ENCODE measurements around the gene POR. TPM values are rescaled to one million over a fixed set of nuclear protein-coding genes. Genes with fewer than 3 reads are reported as not detected.
A peak's percentile ranks its signal among the peaks of the same experiment; 100 is the strongest.

Gene POR
- total RNA-seq, 1 donor from 2014 or later: 741 TPM

DNA sequence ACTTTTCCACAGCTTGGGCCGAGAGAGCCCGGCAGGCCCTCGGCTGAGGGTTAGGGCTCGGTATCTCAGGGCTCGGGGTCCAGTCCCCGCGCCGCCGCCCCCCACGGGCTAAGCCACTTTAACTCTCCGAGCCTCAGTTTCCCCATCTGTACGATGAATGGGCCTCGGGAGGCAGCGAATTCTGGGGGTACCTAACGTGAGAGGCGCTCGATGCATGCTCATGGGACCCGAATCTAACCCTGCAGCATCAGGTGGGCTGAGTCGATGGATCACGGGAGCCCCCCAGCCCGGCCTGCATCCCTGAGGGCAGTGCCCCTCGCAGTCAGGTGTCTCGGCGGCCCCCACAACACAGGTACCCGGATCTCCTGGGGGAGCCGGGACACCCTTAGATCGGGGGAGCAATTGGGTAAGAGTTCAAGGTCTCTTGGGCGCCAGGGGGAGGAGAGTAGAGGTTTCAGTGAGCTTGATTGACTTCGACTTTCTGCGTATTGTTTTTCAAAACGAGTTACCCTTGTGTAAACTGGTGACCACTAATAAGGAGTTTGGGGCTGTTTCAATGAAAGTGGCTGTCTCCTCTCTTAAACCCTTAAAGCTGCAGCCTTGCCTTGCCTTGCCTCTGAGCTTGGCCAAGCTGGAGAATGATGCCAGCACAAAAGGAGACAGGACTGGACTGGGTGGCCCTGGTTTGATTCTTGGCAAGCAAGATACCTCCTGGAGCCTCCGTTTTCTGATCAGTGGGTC is 631 bp downstream of the POR start:
- ATAC-seq (peak; percentile 9), DNase-seq (ENCODE audit: low spot score) (no peak)

DNA sequence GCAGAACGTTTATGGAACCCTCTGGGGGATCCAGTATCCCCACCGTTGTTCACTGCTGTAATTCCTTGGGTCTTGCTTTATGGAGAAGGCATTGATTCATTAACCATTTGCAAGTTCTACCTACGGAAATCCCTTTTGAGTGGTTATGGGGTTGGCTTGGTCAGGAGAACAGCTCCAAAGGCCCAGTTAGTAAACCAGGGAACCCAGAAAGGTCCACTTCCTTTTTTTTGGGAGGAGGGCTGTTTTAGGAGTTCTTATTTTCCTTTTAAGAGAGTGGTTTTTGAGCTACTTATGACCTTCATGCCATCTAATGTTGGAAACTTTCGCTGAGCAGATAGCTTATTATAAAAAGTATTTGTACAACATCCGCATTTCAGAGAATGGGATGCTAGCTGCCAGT is 1.3 kb downstream of the POR start:
- ATAC-seq (no peak), DNase-seq (ENCODE audit: low spot score) (no peak)

DNA sequence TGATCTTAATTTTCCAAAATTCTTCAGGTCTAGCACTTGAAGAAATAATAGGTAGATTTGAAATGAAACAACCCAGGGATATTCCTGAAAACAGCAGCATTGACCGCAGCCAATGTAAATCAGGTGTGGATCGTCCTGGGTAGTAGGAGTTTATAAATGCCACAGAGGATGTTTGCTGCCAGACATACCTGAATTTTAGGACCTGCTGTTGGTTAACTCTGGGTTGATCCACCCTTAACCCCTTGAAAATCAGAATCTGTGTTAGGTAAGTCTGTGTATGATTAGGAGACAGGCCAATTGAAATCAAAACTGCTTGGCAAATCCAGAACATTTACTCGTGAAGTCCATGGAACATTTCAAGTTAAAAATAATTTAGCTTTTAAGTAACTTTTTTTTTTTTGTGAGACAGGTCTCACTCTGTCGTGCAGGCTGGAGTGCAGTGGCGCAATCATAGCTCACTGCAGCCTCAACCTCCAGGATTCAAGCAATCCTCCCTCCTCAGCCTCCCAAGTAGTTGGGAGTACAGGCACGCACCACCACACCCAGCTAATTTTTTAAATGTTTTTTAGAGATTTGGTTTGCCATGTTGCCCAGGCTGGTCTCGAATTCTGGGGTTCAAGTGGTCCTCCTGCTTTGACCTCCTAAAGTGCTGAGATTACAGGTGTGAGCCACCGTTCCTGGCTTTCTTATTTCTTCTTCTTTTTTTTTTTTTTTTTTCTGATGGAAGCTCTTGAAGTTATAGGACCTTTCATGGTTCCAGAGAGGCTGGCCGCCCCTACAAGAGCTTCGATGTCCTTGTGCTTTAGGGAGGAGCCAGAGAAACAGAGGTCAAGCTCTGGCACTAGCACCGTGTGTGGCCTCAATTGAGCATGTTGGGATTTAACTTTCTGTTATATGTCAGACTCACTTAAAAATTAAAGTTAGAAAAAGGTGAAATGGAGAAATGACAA is 2.0 kb downstream of the POR start:
- ATAC-seq (peak; percentile 31), DNase-seq (ENCODE audit: low spot score) (no peak)

DNA sequence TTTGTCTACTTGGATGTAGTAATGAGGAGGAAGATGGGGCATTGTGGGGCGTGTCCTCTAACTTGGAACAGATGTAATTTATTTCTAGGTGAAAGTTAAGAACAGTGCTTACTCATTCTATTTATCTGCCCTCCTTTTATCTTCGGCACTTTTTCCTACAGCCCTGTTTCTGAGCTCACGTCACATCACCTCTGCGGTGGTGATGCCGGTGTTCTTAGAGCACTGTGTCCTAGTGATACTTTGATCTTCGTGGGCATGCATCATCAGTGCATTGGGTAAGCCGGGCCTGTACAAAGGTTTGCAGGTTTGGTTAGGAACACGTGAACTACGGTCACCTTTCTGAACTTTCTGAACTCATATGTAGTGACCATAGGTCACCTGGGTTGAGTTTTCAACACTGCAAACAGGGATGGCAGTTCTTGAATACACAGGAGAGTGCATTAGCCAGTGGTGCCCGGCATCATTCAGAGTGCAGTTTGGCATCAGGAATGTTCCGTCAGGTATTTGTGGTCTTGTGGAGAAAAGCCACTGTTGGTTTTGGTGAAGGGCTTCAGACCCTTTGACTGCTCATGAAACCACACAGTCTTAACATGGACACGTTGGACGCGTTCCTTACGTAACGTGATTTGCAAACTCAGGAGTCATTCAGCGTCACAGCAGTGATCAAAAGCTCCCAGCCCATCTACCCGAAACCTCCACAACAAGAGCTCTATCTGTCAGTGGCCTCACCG is 5.6 kb downstream of the POR start:
- DNase-seq (ENCODE audit: low spot score) (peak; percentile 94), ATAC-seq (peak; percentile 56)

DNA sequence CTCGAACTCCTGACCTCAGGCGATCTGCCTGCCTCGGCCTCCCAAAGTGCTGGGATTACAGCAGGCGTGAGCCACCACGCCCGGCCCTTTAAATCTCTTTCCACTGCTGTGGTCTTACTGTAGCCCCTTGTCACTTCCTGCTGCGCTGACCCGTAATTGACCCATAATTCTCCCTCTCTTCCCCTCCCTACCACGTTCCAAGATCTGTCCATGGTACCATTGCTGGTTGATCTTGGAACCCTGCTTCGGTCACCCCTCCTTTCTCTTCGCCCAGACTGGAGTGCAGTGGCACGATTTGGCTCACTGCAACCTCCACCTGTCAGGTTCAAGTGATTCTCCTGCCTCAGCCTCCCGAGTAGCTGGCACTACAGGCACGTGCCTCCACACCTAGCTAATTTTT is 6.5 kb downstream of the POR start:
- ATAC-seq: no peak

DNA sequence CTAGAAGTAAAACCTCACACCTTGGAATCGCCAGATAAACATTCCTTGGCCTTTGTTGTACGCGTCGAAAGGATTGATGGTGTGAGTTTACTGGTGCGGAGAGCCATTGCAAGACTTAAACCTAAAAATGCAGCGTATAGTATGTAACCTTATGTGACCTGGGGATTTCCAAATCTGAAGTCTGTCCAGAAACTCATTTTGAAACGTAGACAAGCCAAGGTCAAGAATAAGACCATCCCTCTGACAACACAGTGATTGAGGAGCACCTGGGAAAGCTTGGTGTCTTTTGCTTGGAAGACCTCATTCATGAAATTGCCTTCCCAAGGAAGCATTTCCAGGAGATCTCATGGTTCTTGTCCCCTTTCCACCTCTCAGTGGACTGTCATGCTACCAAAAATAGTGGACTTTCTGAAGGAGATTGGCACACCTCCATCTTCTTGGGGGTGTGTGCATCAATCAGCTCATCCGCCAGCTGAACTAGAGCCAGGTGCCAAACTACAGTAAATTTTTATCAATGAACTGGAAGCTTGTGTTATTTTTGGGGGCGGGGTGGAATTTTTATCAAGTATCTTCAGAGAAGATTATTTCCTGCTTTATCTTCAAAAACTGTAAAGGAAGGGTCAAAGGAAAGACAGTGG is 8.1 kb downstream of the POR start:
- DNase-seq (ENCODE audit: low spot score) (no peak), ATAC-seq (no peak)

More for the DNA sequence above, 6.5 kb downstream of the POR start:
- no peak for DNase-seq (ENCODE audit: low spot score)

DNA sequence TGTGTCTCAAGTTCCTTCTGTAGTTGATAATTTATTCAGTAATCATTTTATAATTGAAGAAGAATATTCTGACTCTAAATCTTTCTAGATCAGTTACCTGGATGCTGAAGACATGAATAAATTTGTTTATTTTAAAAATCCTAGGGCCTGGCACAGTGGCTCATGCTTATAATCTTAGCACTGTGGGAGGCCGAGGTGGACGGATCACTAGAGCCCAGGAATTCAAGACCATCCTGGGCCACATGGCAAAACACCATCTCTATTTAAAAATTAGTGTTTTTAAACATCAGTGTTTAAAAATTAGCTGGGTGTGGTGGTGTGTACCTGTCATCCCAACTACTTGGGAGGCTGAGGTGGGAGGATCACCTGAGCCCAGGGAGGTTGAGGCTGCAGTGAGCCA is 9.3 kb downstream of the POR start:
- DNase-seq (ENCODE audit: low spot score) (no peak), ATAC-seq (no peak)

DNA sequence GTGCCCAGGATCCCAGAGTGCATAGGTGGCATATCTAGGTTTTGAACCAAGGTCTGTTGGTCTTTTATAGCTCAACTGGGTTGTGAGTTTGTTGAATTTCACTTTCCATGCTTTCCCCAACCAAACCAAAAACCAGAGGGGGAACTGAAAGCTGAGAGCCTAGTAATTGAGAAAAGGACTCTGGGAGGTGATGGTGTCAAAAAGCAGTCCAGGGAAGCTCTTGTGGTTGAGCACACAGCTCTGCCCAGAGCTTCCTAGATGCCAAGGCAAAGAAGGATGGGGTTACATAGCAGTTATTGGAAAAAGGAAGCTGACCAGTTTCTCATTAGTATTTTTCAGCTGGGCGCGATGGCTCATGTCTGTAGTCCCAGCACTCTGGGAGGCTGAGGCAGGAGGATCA is 9.9 kb downstream of the POR start:
- DNase-seq (ENCODE audit: low spot score) (no peak), ATAC-seq (no peak)

DNA sequence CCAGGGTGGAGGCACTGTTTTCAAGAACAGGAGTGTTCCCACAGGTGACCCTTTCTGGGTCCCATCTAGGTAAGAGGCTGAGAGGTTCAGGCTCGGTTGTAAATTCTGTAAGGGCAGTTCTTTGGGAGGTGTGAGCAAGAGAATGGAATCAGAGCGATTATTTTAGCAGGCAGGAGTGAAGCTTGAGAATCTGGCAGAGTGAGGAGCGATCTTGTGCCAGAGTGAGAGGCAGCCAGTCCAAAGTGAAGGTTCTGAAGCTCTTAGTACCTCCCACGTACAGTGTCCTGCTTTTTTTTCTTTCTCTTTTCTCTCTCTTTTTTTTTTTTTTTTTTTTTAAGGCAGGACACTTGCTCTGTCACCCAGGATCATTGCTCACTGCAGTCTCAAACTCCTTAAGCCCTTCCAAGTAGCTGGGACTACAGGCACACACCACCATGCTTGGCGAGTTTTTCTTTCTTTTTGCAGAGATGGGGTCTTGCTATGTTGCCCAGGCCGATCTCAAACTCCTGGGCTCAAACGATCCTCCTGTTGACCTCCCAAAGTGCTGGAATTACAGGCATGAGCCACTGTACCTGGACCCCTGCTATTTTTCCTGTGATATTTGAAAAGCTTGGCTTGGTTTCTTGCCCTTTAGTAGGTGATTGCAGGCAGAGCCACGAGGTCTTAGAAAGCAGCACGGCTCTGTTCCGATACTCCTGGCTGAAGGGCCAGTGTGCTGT is 10.9 kb downstream of the POR start:
- no peak for DNase-seq (ENCODE audit: low spot score)

DNA sequence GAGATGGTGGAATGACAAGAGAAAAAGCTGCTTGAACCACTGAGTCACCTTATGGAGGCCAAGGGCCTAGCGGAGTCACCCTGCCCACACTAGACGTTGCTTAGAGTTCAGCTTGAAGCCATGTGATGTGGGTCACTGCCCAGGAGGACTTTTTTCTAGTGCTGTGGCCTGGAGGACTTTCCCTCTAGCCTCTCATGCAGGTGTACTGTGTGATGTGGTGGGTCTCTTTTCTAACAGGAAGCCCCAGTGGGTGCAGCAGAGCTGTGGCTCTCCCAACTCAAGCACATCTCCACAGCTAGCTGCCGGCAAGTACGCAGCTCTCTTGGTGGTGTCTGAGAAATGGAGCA is 13.6 kb downstream of the POR start:
- no peak for ATAC-seq
- no peak for DNase-seq (ENCODE audit: low spot score)

More for the DNA sequence above, 10.9 kb downstream of the POR start:
- peak; percentile 54 for ATAC-seq

DNA sequence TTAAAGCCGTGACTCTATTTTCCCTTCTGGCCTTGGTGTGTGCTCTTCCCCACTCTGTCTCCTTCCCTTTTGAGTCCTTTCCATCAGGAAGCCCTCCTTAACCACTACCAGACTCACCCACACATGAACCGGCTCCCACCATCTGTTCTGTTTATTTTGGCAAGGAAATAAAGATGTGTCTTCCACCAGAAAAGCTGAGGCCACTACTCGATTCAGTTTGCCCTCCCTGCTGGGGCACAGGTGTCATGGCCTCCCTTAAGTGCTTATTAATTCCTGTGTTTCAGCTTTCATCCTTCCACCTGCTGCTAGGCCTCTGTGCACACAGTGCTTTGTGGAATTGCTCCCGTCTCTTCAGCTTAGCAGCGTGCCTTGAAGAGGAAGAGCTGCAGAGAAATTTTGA is 16.7 kb downstream of the POR start:
- ATAC-seq: peak; percentile 3
- DNase-seq (ENCODE audit: low spot score): no peak

DNA sequence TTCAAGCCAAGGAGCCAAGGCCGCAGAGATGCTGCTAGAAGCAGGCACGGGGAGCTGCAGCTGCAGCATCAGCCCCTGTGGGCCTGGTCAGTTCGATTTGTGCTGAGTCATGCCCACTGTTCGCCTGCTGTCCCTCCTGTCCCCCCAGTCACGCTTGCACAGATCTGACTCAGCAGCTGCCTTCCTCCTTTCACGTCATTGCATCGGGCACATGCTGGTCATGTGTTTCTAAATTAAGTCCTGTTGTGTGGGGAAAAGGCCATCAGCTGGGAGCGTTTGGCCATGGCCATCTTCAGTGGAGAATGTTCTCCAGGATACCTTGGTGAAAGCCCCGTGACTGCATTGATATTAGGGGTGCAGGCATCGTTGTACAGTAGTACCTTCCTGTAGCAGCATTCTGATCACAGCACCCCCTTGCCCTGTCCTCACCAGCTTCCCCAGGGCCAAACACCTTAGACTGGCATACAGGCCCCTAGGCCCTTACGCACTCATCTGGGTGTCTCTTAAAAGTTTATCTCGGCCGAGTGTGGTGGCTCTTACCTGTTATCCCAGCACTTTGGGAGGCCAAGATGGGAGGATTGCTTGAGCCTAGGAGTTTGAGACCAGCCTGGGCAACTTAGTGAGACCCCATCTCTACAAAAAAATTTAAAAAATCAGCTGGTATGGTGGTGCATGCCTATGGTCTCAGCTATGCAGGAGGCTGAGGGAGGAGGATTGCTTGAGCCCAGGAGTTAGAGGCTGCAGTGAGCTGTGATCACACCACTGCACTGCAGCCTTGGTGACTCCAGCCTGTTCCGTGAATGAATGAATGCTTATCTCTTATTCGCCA is 23.2 kb downstream of the POR start:
- DNase-seq (ENCODE audit: low spot score) (no peak), ATAC-seq (peak; percentile 46)

DNA sequence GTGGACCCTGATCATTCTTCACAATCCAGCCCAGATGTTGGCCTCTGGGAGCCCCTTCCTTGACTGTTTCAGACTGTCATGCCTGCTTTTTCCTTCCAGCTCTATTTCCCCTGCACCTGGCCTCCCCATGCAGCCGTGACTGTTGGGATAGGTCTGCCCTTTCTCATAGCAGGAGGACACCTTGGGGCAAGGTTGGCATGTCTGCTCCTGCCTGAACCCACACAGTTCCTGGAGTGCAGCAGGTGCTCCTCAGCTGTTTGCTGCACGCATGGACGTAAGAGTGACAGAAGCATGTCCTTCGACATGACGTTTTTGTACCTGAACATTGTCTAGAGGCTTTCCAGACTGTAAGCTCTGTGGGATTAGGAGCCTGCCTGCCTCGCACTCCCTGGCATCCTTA is 24.0 kb downstream of the POR start:
- DNase-seq (ENCODE audit: low spot score): no peak
- ATAC-seq: peak; percentile 6

DNA sequence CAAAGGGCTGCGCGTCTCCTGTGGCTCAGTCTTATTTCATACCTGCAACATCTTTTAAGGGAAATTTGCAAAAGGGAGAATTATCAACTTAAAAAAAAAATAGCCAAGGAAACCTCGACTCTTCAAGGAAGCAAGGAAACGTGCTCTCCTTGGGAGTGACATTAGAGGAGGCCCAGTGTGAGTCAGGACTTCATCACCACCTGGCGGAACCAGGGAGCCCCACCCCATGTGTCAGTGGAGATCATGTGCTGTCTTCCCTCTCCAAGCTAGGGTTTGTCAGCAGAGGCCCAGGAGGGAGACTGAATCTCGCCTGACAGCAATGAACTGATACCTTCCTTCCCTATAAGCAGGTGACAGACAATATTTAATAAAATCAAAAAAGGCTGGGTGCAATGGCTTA is 28.9 kb downstream of the POR start:
- no peak for DNase-seq (ENCODE audit: low spot score)
- no peak for ATAC-seq

DNA sequence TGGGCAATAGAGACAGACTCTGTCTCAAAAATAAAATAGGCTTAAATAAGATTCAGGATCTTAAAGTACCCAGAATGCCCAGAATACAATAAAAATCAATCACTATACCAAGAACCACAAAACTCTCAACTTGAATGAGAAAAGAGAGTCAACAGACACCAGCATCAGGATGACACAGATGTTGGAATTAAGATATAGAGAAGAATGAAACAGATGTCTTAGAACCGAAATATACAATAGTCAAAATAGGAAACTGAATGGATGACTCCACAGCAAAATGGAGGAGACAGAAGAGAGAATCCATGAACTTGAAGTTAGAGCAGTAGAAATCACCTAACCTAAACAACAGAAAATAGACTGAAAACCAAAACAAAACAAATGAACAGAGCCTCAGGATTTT is 29.6 kb downstream of the POR start:
- no peak for ATAC-seq
- DNase-seq (ENCODE audit: low spot score): no peak

DNA sequence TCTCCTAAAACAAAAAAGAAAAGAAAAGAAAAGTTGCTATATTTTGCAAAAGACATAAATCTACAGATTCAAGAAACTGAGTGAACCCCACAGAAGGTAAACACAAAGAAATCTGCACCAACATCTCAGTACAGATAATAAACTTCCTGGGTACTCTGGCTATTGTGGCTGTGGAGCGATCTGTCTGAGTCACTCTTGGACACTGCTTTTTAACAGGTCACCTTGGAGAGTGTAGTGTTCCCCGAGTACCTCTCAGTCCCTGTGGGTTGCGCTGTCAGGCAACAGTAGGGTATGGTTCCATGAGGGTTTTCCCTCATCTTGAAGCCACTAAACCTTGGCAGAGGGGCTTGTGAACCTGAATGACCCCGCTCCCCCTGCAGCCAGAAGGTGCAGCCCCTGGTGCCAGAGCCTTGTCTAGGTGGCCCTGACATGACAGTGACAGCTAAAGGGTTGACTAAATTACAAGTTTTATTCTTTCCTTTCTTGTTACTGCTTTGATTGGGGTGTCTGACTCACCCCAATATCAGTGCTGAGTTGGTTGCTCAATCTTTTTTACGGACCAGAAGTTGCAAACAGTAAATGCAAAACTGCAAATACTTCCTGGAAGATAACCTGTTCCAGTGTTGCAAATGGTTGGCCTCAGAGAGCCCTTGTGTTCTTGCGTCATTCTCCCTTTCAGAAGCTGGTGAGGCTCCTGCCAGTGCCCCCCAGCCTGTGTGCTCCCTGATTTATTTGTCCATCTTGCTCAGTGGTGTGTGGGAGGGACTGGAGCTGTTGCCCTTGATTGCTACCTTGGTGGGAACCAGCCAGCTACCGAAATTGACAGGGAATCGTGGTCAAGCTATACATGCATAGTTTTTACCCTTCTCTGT is 30.6 kb downstream of the POR start:
- peak; percentile 78 for DNase-seq (ENCODE audit: low spot score)
- peak; percentile 67 for ATAC-seq

DNA sequence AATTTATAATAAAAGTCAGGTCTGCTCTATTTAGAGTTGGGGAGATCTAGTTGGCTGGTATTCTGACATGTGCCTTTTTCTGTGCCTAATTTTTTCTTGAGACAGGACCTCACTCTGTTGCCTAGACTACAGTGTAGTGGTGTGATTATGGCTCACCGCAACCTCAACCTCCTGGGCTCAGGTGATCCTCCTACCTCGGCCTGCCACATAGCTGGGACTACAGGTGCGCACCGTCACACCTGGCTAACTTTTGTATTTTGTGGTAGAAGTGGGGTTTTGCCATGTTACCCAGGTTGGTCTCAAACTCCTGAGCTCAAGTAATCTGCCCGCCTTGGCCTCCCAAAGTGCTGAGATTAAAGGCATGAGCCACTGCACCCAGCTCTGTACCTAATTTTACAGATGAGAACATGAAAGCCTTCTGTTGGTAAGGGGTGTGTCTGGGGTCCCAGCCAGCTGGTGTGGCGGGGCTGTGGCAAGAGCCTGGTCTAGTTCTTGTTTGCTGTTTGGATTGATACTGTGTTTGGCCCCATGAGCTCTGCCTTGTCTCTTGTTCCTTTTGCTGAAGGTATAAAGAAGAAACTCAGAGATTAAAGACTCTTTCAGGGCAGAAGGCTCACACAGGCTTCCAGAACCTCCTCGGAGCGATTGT is 31.4 kb downstream of the POR start:
- DNase-seq (ENCODE audit: low spot score) (no peak), ATAC-seq (peak; percentile 43)

DNA sequence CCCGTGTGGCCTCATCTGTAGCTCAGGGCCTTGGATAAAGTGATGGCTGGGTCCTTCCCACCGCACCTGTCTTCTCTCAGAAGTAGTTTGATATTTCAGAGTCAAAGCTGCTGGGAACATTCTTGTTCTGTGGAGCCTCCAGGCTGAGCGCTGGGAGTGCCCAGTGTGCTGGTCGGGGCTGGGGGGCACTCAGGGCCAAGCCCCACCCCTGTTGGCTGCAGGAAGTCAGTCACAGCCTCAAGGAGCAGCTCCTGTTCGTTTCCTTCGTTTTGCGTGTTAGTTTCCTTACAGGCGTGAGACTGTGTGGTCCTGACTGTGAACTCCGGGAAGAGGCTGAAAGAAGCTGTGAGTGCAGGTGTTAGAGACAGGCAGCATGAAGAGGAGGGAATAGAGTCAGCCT is 33.2 kb downstream of the POR start:
- no peak for ATAC-seq

More for the DNA sequence above, 33.2 kb downstream of the POR start:
- DNase-seq (ENCODE audit: low spot score): no peak

Measured in left lobe of liver (tissue), 2 donors.